Parathyroid adenoma (tissue), 2 donors: ENCODE data around the gene PLCB3.

ENCODE experiments used
- H2AFZ ChIP-seq: fragments of 300-600 bp; sonication (generic); one replicate; pipeline ENCODE4 v1.7.0; 2017; ENCODE audit warnings: antibody characterized with exemption, mild to moderate bottlenecking
- H3K27ac ChIP-seq: fragments of 300-600 bp; sonication (generic); one replicate; pipeline ENCODE4 v1.7.0; 2017
- H3K27me3 ChIP-seq: fragments of 300-600 bp; sonication (generic); one replicate; pipeline ENCODE4 v1.7.0; 2017; ENCODE audit warnings: low read length; ENCODE audit not compliant: control insufficient read depth, insufficient read depth
- H3K36me3 ChIP-seq: fragments of 300-600 bp; sonication (generic); one replicate; pipeline ENCODE4 v1.7.0; 2017; ENCODE audit warnings: low read length; ENCODE audit not compliant: control insufficient read depth, insufficient read depth
- H3K4me1 ChIP-seq: fragments of 300-600 bp; sonication (generic); one replicate; pipeline ENCODE4 v1.7.0; 2017; ENCODE audit warnings: control low read depth
- H3K4me2 ChIP-seq: fragments of 300-600 bp; sonication (generic); one replicate; pipeline ENCODE4 v1.7.0; 2017; ENCODE audit warnings: low read length
- H3K4me3 ChIP-seq: fragments of 300-600 bp; sonication (generic); one replicate; pipeline ENCODE4 v1.7.0; 2017; ENCODE audit warnings: low read depth, low read length
- H3K79me2 ChIP-seq: fragments of 300-600 bp; sonication (generic); one replicate; pipeline ENCODE4 v1.7.0; 2017; ENCODE audit warnings: control low read depth
- H3K9ac ChIP-seq: fragments of 300-600 bp; sonication (generic); one replicate; pipeline ENCODE4 v1.7.0; 2017; ENCODE audit warnings: mild to moderate bottlenecking
- H3K9me3 ChIP-seq: fragments of 300-600 bp; sonication (generic); one replicate; pipeline ENCODE4 v1.7.0; 2017; ENCODE audit warnings: low read length; ENCODE audit not compliant: control insufficient read depth
- CTCF ChIP-seq: fragments of 300-600 bp; sonication (generic); IDR thresholded peaks from one replicate; pipeline ENCODE4 v1.7.0; 2017; ENCODE audit warnings: antibody characterized with exemption, mild to moderate bottlenecking
- donor health status: primary hyperparathyroidism.

The PLCB3 gene

GRCh38 chr11:64220271-64220670 is 31.1 kb upstream of the PLCB3 start:
- Histone ChIP-seq H3K79me2 (no peaks in the 10 kb centered on the region), H3K36me3 (no peaks in the 10 kb centered on the region), H3K9me3 (no peaks in the 10 kb centered on the region), H3K4me3 (no peak overlapping the region), H2AFZ (no peak overlapping the region), H3K27me3 (no peaks in the 10 kb centered on the region), H3K4me1 (no peaks in the 10 kb centered on the region), H3K9ac (no peak overlapping the region), H3K4me2 (no peak overlapping the region), H3K27ac (no peak overlapping the region)
- TF ChIP-seq CTCF, result no peak

- no peaks in the 10 kb centered on the region for H3K36me3 ChIP-seq
- no peaks in the 10 kb centered on the region for H3K27me3 ChIP-seq
- no peaks in the 10 kb centered on the region for H3K79me2 ChIP-seq
- no peaks in the 10 kb centered on the region for H3K4me1 ChIP-seq
- TF ChIP-seq CTCF, result no peak
- H3K27ac ChIP-seq, result no peak overlapping the region
- H3K9me3 ChIP-seq, result no peaks in the 10 kb centered on the region
- no peak overlapping the region for H3K4me3 ChIP-seq
- H2AFZ ChIP-seq, result no peak overlapping the region
- no peak overlapping the region for H3K4me2 ChIP-seq
- H3K9ac ChIP-seq, result no peak overlapping the region
Observed at GRCh38 chr11:64220798-64221197, 30.5 kb upstream of the PLCB3 start.

GRCh38 chr11:64222651-64223000 is 28.7 kb upstream of the PLCB3 start:
- H3K27me3 ChIP-seq, result no peaks in the 10 kb centered on the region
- H3K9me3 ChIP-seq, result no peaks in the 10 kb centered on the region
- H3K27ac ChIP-seq, result no peak overlapping the region
- no peak overlapping the region for H3K9ac ChIP-seq
- H3K4me1 ChIP-seq, result peaks cover 7% of the 10 kb centered on the region
- no peaks in the 10 kb centered on the region for H3K79me2 ChIP-seq
- no peaks in the 10 kb centered on the region for H3K36me3 ChIP-seq
- H3K4me2 ChIP-seq, result no peak overlapping the region
- H2AFZ ChIP-seq, result no peak overlapping the region
- no peak for TF ChIP-seq CTCF
- no peak overlapping the region for H3K4me3 ChIP-seq

GRCh38 chr11:64223001-64223651 is 28.2 kb upstream of the PLCB3 start:
- no peaks in the 10 kb centered on the region for H3K36me3 ChIP-seq
- no peaks in the 10 kb centered on the region for H3K27me3 ChIP-seq
- no peaks in the 10 kb centered on the region for H3K79me2 ChIP-seq
- H3K4me3 ChIP-seq, result no peak overlapping the region
- no peaks in the 10 kb centered on the region for H3K9me3 ChIP-seq
- no peak overlapping the region for H3K27ac ChIP-seq
- no peak overlapping the region for H2AFZ ChIP-seq
- peaks cover 7% of the 10 kb centered on the region for H3K4me1 ChIP-seq
- H3K4me2 ChIP-seq, result no peak overlapping the region
- no peak for TF ChIP-seq CTCF
- H3K9ac ChIP-seq, result no peak overlapping the region

- no peaks in the 10 kb centered on the region for H3K9me3 ChIP-seq
- no peak overlapping the region for H3K9ac ChIP-seq
- no peak overlapping the region for H3K27ac ChIP-seq
- no peak overlapping the region for H3K4me3 ChIP-seq
- no peaks in the 10 kb centered on the region for H3K36me3 ChIP-seq
- H3K79me2 ChIP-seq, result no peaks in the 10 kb centered on the region
- H3K4me2 ChIP-seq, result no peak overlapping the region
- no peak overlapping the region for H2AFZ ChIP-seq
- no peak for TF ChIP-seq CTCF
- H3K27me3 ChIP-seq, result no peaks in the 10 kb centered on the region
- peaks cover 7% of the 10 kb centered on the region for H3K4me1 ChIP-seq
Observed at GRCh38 chr11:64224151-64224890, 27.0 kb upstream of the PLCB3 start.
